Lung microvascular endothelial cell (primary cell): Measurements from ENCODE around the gene BRD9. TPM values are rescaled to one million over a fixed set of nuclear protein-coding genes. Genes with fewer than 3 reads are reported as not detected.
"Not testable (repeated sequence)": the region's sequence is repeated elsewhere in the genome, so short reads cannot be mapped to it uniquely, and the experiment has no call there.

Experiments used
- DNase-seq, 2 donors: peaks; one replicate each; pipeline versions ENCODE4 v3.0.0 to v3.0.0-alpha.2; 2010; ENCODE audit warnings: low read depth in 2 of 2
- total RNA-seq: library from RNA; depleted of rRNA; stranded (reverse); fragments of >200 nt; gene quantifications from 2 replicates; pipeline ENCODE4 v1.2.1, GENCODE V29; 2014

Gene BRD9
- total RNA-seq, 1 donor from 2014 or later = 31.2 TPM

GRCh38 chr5:845676-846601 lies 46.7 kb downstream of the BRD9 start:
- DNase-seq = not testable (repeated sequence)

- DNase-seq = not testable (repeated sequence)
Measured at GRCh38 chr5:845031-845675, 47.4 kb downstream of the BRD9 start.

DNA sequence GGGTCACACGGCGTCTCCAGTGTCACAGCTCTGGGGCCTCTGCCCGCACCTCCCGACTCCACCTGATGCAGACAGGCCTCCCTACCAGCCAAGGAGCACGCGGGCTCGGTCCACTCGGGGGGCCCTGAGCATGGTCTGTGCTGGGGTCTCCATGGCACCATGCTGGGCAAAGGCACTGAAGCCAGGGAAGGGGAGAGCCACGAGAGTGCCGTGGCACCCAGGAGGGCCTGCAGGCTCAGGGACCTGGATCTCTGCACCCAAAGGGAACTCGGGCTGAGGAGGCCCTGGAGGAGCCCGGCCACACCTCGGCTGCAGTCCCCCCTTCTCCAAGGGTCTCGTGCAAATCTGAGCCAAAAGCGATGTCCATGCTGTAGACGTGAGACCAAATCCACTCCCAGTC lies 48.2 kb downstream of the BRD9 start:
- not testable (repeated sequence) for DNase-seq

GRCh38 chr5:843926-844325 lies 48.7 kb downstream of the BRD9 start:
- not testable (repeated sequence) for DNase-seq

GRCh38 chr5:843371-843770 lies 49.2 kb downstream of the BRD9 start:
- not testable (repeated sequence) for DNase-seq

- not testable (repeated sequence) for DNase-seq
Measured at GRCh38 chr5:842402-843221, 50.0 kb downstream of the BRD9 start.

DNA sequence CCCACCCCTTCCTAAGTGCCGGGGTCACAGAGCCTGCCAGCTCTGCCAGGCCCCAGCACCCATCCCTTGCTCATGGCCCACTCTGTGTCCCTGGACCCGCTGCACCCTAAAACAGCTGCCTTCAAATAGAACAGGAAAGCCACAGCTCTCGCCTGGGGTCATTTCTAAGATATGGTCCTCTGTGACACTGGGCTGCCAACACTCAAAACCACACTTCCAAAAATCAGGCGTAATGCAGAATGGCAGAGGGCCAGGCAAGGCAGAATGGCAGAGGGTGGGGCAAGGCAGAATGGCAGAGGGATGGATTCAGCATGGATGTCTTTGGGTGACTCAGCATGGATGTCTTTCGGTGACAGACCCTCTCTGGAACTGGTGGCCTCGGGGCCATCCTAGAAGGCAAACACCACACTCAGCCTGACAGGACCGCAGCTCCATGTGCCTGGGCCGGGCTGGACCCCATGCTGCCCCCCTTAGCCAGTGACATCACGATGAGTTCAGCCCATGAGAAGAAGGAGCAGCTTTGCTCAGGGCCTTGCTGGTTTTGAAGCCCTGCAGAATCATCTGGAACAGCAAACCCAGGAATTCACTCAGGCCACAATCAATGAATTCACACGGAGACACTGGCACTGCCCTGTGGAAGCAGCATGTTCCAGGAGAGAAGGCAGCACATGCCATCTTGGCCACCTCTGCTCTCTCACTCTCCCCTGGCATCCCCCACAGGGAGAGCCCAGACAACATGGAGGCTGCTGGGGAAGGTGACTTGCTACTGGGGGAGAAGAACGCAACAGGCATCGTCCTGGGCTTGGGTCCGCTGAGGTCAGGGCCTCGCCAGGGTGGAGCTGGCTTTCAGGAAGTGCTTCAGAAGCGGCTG lies 50.8 kb downstream of the BRD9 start:
- not testable (repeated sequence) for DNase-seq

- DNase-seq = not testable (repeated sequence)
Measured at GRCh38 chr5:840974-841435, 51.6 kb downstream of the BRD9 start.

DNA sequence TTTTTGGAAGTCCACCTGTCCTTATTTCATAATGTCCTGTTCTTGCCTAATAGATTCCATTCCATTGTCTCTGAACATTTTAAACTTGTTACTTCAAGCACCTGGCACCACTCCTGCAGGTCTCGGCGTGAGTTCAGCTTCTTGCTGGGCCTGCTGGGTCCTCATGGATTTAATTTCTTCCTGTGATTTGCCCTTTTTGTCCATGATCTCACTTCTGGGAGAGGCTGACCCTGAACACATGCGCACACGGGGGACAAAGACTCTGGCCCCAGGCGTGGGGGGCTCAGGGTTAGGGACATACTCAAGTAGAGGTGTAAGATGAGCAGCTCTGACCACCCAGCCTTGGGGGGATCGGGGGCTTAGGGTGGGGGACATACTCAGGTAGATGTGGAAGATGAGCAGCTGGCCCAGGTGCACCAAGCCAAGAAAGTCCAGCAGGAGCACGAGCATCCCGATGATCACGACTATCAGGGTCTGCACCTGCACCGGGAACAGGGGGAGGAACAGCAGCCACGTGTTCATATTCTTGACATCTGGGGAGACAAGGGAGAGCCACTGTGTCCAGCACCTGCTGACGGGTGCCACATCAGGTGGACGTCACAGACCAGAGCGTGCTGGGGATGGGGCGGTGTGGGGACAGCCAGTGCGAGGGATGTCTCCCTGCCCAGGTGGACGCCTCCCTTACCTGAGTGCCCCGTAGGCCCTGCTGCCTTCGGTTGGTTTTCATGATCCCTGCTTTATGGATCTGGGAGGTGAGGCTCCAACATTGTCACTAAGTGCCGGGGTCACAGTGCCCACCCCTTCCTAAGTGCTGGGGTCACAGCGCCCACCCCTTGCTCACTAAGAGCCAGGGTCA lies 52.3 kb downstream of the BRD9 start:
- DNase-seq = not testable (repeated sequence)

- not testable (repeated sequence) for DNase-seq
Measured at GRCh38 chr5:838431-838851, 54.2 kb downstream of the BRD9 start.

DNA sequence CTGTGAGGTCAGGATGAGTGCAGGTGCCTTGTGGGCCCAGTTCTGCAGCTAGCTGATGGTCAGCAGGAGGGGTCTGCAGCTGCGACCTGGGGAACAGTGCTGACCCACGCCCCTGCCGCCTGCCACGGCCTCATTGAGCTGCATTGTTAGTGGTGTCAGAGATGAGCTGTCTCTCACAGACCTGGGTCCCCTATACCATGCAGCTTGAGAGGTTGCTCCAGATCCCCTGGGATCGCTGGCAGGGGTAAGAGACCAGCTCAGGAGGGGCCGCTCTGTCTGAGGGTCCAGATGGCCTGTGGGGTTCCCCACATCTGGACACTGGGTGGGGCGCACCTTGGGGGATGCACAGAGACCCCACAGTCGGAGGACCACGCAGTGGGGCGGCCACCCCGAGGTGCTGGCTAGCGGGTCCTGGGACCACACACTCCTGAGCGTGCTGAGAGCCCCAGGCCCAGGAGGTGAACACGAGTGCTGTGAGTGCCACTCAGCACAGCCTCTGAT lies 54.9 kb downstream of the BRD9 start:
- not testable (repeated sequence) for DNase-seq

DNA sequence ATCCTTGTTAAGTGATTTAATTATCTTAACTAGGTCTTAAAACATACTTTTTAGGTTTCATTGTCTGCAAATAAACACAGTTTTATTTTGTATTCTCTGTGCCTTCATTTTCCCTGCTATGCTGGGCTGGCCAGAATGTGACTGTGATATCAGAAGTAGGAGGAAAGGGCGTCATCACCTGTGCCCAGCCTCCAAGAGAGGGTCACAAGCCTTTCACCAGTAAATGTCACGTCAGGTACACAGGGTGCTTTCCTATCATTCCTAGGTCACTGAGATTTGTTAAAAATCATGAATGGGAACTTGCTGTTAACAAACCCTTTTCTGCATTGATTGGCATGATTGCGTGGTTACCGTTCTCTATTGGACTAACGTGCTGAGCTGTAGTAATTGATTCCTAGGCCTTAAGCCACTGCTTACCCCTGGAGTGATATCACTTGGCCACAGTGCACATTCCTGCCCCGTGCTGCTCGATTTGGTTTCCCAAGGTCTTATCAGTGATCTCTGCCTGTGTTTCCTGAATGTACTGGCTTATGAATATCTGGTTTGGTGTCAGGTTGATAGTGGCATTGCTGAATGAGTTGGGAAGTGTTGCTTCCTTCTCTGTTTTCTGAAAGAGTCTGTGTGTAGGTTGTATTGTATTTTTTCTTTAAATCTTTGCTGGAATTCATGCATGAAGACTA lies 56.5 kb downstream of the BRD9 start:
- DNase-seq = peak in 1 of 2 donors; percentile 39

DNA sequence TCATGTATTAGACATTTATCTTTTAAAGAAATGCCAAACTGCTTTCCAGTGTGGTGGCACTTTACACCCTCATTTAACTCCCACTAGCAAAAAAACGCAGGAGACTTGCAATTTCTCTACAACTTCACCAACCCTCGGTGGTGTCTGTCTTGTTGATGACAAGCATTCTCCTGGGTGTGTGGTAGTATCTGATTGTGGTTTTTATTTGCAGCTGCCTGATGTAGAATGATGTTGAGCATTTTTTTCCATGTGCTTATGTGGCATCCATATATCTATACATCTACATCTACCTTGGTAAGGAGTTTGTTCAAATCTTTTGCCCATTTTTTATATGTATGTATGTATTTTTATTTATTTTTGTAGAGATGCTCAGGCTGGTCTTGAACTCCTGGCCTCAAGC lies 58.6 kb downstream of the BRD9 start:
- not testable (repeated sequence) for DNase-seq

- DNase-seq = not testable (repeated sequence)
Measured at GRCh38 chr5:828194-828593, 64.4 kb downstream of the BRD9 start.

DNA sequence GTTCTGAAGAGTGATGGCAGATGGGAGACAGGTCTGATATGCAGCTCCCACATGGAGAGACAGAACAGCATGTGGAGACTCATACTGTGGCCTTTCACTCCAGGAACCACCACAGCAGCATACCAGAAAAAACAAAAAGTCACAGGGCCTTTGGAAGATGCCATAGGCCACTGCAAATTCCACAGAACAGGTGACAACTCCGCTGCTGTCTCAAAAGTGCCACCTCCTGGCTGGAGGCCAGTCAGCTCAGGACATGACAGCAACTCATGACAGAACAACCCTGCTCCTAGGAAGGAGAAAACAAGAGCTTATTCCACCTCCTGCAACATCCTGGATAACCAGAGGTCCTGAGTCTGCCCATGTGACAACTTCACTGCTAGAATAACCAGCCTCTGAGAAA lies 67.1 kb downstream of the BRD9 start:
- DNase-seq = not testable (repeated sequence)

DNA sequence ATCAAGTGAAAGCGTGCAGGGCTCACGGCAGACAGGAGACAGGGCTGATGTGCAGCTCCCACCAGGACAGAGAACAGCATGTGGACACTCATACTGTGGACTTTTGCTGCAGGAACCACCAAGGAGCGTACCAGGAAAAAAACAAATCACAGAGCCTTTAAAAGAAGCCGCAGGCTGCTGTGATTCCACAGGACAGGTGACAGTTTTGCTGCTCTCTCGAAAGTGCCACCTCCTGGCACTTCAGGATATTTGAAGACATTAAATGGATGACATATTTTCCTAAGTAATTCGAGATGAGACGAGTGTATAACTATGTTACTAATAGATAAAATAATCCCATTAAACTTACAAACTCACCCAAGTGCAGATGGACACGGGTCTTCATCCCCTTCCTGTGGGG lies 71.1 kb downstream of the BRD9 start:
- DNase-seq = no peak

GRCh38 chr5:820245-820644 lies 72.4 kb downstream of the BRD9 start:
- no peak for DNase-seq

GRCh38 chr5:819078-819477 lies 73.5 kb downstream of the BRD9 start:
- DNase-seq = no peak

GRCh38 chr5:816176-816575 lies 76.4 kb downstream of the BRD9 start:
- no peak for DNase-seq
